Spleen (tissue), 7 donors: ENCODE data around the gene DAB2IP.
"Not testable (repeated sequence)": the region's sequence is repeated elsewhere in the genome, so short reads cannot be mapped to it uniquely, and the experiment has no call there.

ENCODE experiments used
- CTCF ChIP-seq, 11 experiments: fragments of 200-600 bp in 7 of 11; fragments of 450-650 bp in 4 of 11; sonication (generic) in 4 of 11; IDR thresholded peaks in 8 of 11; conservative IDR thresholded peaks in 3 of 11; 1 replicate in 7 of 11; 2 replicates in 4 of 11; pipeline versions ENCODE4 v1.4.0 to v1.8.0; 2016 to 2021; ENCODE audit warnings: antibody characterized with exemption in 11 of 11, inconsistent platforms in 4 of 11, mild to moderate bottlenecking in 1 of 11
- POLR2A ChIP-seq, 3 donors: fragments of 450-650 bp; IDR thresholded peaks; one replicate each; pipeline ENCODE4 v1.5.1; 2017; ENCODE audit warnings: antibody characterized with exemption in 3 of 3, mild to moderate bottlenecking in 1 of 3
- donor health status: DM: no; HTN: no; CAD: no; lungs with moderate emphysema.
- donor health status: DM: no; HTN: no; CAD: no.
- donor health status: DM: no; HTN: no; CAD: no.

- TF ChIP-seq CTCF (IDR thresholded peaks at IDR 0.05 in 8 of 11, conservative IDR thresholded peaks at IDR 0.05 in 3 of 11); POLR2A (IDR thresholded peaks at IDR 0.05): not testable (repeated sequence)
Observed at GRCh38 chr9:121794334-121794733, 142.9 kb downstream of the DAB2IP start.
